Stimulated activated CD4-positive, alpha-beta T cell treated with anti-CD3 and anti-CD28 coated beads, Interleukin-12 subunit alpha, Interleukin-12 subunit beta, amount 100 ng/mL, for 48 hours (primary cell): ENCODE measurements around the gene KLF1.

ENCODE experiments used
- DNase-seq, 3 donors: peaks; one replicate each; pipeline ENCODE4 v3.0.0-alpha.2; 2020; ENCODE audit warnings: low read depth in 2 of 3, low spot score in 1 of 3

Gene KLF1

GRCh38 chr19:12838886-12839756, 47.9 kb downstream of the KLF1 start:
- no peak for DNase-seq

- DNase-seq: peak in 1 of 3 donors; percentile 55
These were observed 48.7 kb downstream of the KLF1 start, which contains the start of gene MAST1 for GRCh38 chr19:12838182-12838885. Gene MAST1 (plus strand): TSS chr19:12838515. CDS start chr19:12838573, 58 bp downstream.

GRCh38 chr19:12837225-12837624, 49.8 kb downstream of the KLF1 start:
- no peak for DNase-seq

- DNase-seq: no peak
These were observed 50.5 kb downstream of the KLF1 start for GRCh38 chr19:12836529-12836863.

- no peak for DNase-seq
These were observed 51.8 kb downstream of the KLF1 start for GRCh38 chr19:12834976-12835757.

- no peak for DNase-seq
These were observed 52.4 kb downstream of the KLF1 start, which contains the start of gene RTBDN for GRCh38 chr19:12834566-12834943. Gene RTBDN (minus strand): TSS chr19:12834579. CDS start chr19:12829979, 4,600 bp downstream.
